GM23338 (cell line): ENCODE data around the gene SHISA9.

Experiments used
- EZH2 ChIP-seq: fragments of 200-600 bp; sonication (generic); IDR thresholded peaks from one replicate; pipeline ENCODE4 v1.8.0; 2017; ENCODE audit warnings: antibody characterized with exemption, mild to moderate bottlenecking, low read depth; ENCODE audit not compliant: unreplicated experiment
- TF ChIP-seq, protein P1 (sequence below), 2 experiments: fragments of 200-600 bp in 1 of 2; sonication (generic) in 1 of 2; conservative IDR thresholded peaks; 2 replicates each; pipeline versions ENCODE4 v1.5.1 to v1.6.1; 2016 to 2017; ENCODE audit warnings: antibody characterized with exemption in 2 of 2, low read depth in 2 of 2, mild to moderate bottlenecking in 2 of 2, moderate library complexity in 1 of 2
- TF ChIP-seq, protein P2 (sequence below): IDR thresholded peaks from one replicate; pipeline ENCODE4 v1.6.1; 2018; ENCODE audit warnings: antibody characterized with exemption; ENCODE audit not compliant: unreplicated experiment

DNA sequence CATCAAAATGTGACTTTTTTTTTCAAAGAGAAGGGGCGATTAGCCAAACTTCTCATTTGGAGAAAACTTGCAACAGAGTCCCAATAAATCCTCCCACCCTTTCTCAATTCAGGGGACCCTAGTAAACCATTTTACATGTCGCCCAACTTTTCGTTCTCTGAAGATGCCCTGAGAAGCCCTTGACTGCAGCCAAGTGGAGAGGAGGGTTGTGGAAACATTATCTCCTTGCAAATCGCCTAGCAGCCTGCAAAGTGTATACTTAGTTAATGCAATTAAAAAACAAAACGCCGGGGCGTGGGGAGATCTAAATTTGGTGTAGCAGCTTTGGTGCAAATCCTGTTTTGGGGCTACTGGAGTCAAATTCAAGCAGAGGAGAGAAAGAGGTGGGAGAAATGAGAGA, 1.2 kb upstream of the SHISA9 start:
- TF ChIP-seq, protein P1, sequence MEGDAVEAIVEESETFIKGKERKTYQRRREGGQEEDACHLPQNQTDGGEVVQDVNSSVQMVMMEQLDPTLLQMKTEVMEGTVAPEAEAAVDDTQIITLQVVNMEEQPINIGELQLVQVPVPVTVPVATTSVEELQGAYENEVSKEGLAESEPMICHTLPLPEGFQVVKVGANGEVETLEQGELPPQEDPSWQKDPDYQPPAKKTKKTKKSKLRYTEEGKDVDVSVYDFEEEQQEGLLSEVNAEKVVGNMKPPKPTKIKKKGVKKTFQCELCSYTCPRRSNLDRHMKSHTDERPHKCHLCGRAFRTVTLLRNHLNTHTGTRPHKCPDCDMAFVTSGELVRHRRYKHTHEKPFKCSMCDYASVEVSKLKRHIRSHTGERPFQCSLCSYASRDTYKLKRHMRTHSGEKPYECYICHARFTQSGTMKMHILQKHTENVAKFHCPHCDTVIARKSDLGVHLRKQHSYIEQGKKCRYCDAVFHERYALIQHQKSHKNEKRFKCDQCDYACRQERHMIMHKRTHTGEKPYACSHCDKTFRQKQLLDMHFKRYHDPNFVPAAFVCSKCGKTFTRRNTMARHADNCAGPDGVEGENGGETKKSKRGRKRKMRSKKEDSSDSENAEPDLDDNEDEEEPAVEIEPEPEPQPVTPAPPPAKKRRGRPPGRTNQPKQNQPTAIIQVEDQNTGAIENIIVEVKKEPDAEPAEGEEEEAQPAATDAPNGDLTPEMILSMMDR (conservative IDR thresholded peaks at IDR 0.05; ENCODE audit: low read depth in 2 of 2), result no peak
- TF ChIP-seq, protein P2, sequence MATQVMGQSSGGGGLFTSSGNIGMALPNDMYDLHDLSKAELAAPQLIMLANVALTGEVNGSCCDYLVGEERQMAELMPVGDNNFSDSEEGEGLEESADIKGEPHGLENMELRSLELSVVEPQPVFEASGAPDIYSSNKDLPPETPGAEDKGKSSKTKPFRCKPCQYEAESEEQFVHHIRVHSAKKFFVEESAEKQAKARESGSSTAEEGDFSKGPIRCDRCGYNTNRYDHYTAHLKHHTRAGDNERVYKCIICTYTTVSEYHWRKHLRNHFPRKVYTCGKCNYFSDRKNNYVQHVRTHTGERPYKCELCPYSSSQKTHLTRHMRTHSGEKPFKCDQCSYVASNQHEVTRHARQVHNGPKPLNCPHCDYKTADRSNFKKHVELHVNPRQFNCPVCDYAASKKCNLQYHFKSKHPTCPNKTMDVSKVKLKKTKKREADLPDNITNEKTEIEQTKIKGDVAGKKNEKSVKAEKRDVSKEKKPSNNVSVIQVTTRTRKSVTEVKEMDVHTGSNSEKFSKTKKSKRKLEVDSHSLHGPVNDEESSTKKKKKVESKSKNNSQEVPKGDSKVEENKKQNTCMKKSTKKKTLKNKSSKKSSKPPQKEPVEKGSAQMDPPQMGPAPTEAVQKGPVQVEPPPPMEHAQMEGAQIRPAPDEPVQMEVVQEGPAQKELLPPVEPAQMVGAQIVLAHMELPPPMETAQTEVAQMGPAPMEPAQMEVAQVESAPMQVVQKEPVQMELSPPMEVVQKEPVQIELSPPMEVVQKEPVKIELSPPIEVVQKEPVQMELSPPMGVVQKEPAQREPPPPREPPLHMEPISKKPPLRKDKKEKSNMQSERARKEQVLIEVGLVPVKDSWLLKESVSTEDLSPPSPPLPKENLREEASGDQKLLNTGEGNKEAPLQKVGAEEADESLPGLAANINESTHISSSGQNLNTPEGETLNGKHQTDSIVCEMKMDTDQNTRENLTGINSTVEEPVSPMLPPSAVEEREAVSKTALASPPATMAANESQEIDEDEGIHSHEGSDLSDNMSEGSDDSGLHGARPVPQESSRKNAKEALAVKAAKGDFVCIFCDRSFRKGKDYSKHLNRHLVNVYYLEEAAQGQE, result no peak
- TF ChIP-seq EZH2, result no peak
